GM12872 (cell line): ENCODE data around the gene IRAK1.

ENCODE experiments used
- CTCF ChIP-seq: IDR thresholded peaks from 3 replicates; pipeline ENCODE4 v1.5.1; 2011; ENCODE audit warnings: low read depth, mild to moderate bottlenecking, low read length, moderate library complexity; ENCODE audit not compliant: insufficient read depth

Gene IRAK1

GRCh38 chrX:153973127-153974002 lies 46.3 kb downstream of the IRAK1 start:
- TF ChIP-seq CTCF, result no peak

- TF ChIP-seq CTCF, result no peak
These were observed 47.2 kb downstream of the IRAK1 start, which contains the start of gene TMEM187 for GRCh38 chrX:153972368-153973126. Gene TMEM187 (plus strand): TSS chrX:153972754. CDS start chrX:153982063, 9,309 bp downstream.

GRCh38 chrX:153971450-153972367 lies 48.0 kb downstream of the IRAK1 start, which contains the start of gene HCFC1:
Gene HCFC1 (minus strand): TSS chrX:153971818. CDS start chrX:153970840, 978 bp downstream.
- TF ChIP-seq CTCF, result no peak

GRCh38 chrX:153971124-153971449 lies 48.6 kb downstream of the IRAK1 start:
- no peak for TF ChIP-seq CTCF

- no peak for TF ChIP-seq CTCF
These were observed 49.2 kb downstream of the IRAK1 start for GRCh38 chrX:153970357-153971123.

GRCh38 chrX:153969904-153970356 lies 49.8 kb downstream of the IRAK1 start:
- TF ChIP-seq CTCF, result no peak
